ENCODE measurements around the gene USP35.

The USP35 gene

GRCh38 chr11:78239781-78240180, 51.1 kb downstream of the USP35 start:
- DNase-seq (ENCODE audit: low read depth), result no peak
- TF ChIP-seq POLR2A (IDR thresholded peaks at IDR 0.05; ENCODE audit: extremely low read depth, insufficient read length) (no peak), MYC (IDR thresholded peaks at IDR 0.05; ENCODE audit: low read depth, low read length) (no peak), CTCF (IDR thresholded peaks at IDR 0.05; ENCODE audit: low read depth, low read length) (no peak), MAX (IDR thresholded peaks at IDR 0.05; ENCODE audit: low read depth, low read length) (no peak)

GRCh38 chr11:78241475-78241874, 52.8 kb downstream of the USP35 start:
- H3K4me3 ChIP-seq (ENCODE audit: low read depth, low read length), result no peak overlapping the region
- no peak for TF ChIP-seq MYC (IDR thresholded peaks at IDR 0.05; ENCODE audit: low read depth, low read length)
- no peak for DNase-seq (ENCODE audit: low read depth)

More at GRCh38 chr11:78239781-78240180, 51.1 kb downstream of the USP35 start:
- no peak overlapping the region for H3K4me3 ChIP-seq (ENCODE audit: low read depth, low read length)

- no peak for DNase-seq (ENCODE audit: low read depth)
These were observed 55.4 kb downstream of the USP35 start for GRCh38 chr11:78244080-78244479.

GRCh38 chr11:78244546-78245255, 56.0 kb downstream of the USP35 start:
- no peak for TF ChIP-seq MAX (IDR thresholded peaks at IDR 0.05; ENCODE audit: low read depth, low read length)
- TF ChIP-seq POLR2A (IDR thresholded peaks at IDR 0.05; ENCODE audit: extremely low read depth, insufficient read length), result no peak
- TF ChIP-seq CTCF (IDR thresholded peaks at IDR 0.05; ENCODE audit: low read depth, low read length), result no peak
- no peak for TF ChIP-seq MYC (IDR thresholded peaks at IDR 0.05; ENCODE audit: low read depth, low read length)
- no peak overlapping the region for H3K4me3 ChIP-seq (ENCODE audit: low read depth, low read length)
- no peak for DNase-seq (ENCODE audit: low read depth)

More at GRCh38 chr11:78244080-78244479, 55.4 kb downstream of the USP35 start:
- no peak overlapping the region for H3K4me3 ChIP-seq (ENCODE audit: low read depth, low read length)
- TF ChIP-seq MAX (IDR thresholded peaks at IDR 0.05; ENCODE audit: low read depth, low read length) (no peak), MYC (IDR thresholded peaks at IDR 0.05; ENCODE audit: low read depth, low read length) (no peak), CTCF (IDR thresholded peaks at IDR 0.05; ENCODE audit: low read depth, low read length) (no peak), POLR2A (IDR thresholded peaks at IDR 0.05; ENCODE audit: extremely low read depth, insufficient read length) (no peak)

- no peak for DNase-seq (ENCODE audit: low read depth)
- H3K4me3 ChIP-seq (ENCODE audit: low read depth, low read length), result no peak overlapping the region
- no peak for TF ChIP-seq CTCF (IDR thresholded peaks at IDR 0.05; ENCODE audit: low read depth, low read length)
- no peak for TF ChIP-seq MYC (IDR thresholded peaks at IDR 0.05; ENCODE audit: low read depth, low read length)
- TF ChIP-seq POLR2A (IDR thresholded peaks at IDR 0.05; ENCODE audit: extremely low read depth, insufficient read length), result no peak
- no peak for TF ChIP-seq MAX (IDR thresholded peaks at IDR 0.05; ENCODE audit: low read depth, low read length)
These were observed 59.5 kb downstream of the USP35 start for GRCh38 chr11:78248191-78248590.

- no peak for DNase-seq (ENCODE audit: low read depth)
- TF ChIP-seq MYC (IDR thresholded peaks at IDR 0.05; ENCODE audit: low read depth, low read length) (no peak), CTCF (IDR thresholded peaks at IDR 0.05; ENCODE audit: low read depth, low read length) (no peak), MAX (IDR thresholded peaks at IDR 0.05; ENCODE audit: low read depth, low read length) (no peak), POLR2A (IDR thresholded peaks at IDR 0.05; ENCODE audit: extremely low read depth, insufficient read length) (no peak)
- H3K4me3 ChIP-seq (ENCODE audit: low read depth, low read length), result no peak overlapping the region
These were observed 60.2 kb downstream of the USP35 start for GRCh38 chr11:78248903-78249302.

Data from NB4 (cell line).